ENCODE data around the gene SLC25A41. TPM values are rescaled to one million over a fixed set of nuclear protein-coding genes. Genes with fewer than 3 reads are reported as not detected.

The SLC25A41 gene
- total RNA-seq, 1 donor from 2014 or later: not detected

DNA sequence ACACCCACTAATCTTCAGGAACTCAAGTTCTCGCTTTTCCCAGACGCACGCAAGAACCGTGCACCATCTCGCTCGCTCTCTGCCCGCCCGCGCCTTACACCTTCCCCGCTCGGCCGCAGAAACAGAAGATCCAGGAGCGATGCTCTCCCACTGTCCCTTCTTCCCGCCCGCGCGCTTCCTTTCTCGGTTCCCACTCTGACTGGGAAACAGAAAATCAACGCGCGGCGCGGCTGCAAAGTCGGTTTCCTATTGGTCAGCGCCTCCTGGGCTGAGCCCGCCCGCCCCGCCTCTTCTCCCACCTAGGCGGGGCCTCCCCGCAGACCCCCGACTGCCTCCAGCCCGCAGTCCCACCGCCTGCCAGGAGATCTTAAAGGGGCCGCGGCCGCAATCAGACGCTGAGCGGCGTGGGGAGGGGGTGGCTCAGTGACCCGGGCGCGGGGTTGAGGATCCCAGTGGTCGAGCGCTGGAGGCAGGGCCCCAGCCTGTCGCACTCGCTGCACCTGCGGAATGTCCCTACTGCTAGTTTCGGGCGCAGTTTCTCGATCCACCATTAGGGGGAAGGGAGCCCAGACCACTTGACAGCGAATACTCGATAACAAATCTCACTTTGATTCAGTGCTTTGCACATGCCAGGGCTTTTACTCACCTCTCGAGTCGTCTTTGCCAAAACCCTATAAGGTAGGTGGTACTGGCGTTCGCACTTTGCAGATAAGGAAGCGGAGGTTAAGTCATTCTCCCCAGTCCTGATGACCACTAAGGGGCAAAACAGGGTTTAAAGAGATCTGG is 26.7 kb upstream of the SLC25A41 start:
- peak; percentile 99 for DNase-seq (ENCODE audit: low read depth)

DNA sequence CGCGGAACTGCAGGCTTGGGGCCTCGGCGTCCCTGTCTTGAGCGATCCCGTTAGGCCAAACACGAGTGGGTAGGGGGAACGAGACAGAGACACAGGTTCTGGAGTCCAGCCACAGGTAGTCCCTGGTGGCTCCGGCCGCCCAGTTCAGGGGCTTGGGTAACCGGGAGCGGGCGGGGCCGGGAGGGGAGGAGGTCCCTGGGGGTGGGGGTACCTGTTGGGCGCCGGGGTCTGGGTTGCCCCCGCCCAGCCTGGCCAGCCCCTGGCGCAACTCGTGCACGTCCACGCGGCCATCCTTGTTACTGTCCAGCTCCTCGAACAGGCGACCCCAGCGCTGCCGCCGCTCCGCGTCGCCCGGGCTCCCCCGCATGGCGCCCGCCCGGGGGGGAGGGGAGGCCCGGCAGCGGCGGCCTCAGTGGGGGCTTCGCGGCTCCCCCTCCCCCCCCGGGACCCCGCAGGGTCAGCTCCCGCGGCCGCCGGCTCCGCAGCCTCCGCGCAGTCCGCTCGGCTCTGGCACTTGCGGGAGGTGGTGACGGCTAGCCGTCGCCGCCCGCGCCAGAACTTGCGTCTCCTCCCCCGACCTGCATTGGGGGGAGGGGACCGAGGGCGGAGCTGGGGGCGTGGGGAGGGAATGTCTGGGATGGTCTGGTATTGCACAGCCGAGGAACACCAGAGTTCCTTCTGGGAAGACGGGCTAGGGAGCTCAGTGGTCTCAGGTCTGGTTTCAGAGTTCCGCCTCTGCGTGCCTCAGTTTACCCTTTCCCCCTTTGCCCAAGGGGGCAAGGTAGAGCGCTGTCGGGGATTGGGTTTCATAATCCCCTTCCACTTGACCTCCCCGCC is 25.9 kb upstream of the SLC25A41 start, which contains the start of gene SLC25A23:
Gene SLC25A23, minus strand, starts transcription at position 531 of the 837 bp plus-strand sequence. Its CDS starts 164 bp downstream, at position 367.
- DNase-seq (ENCODE audit: low read depth): peak; percentile 72

DNA sequence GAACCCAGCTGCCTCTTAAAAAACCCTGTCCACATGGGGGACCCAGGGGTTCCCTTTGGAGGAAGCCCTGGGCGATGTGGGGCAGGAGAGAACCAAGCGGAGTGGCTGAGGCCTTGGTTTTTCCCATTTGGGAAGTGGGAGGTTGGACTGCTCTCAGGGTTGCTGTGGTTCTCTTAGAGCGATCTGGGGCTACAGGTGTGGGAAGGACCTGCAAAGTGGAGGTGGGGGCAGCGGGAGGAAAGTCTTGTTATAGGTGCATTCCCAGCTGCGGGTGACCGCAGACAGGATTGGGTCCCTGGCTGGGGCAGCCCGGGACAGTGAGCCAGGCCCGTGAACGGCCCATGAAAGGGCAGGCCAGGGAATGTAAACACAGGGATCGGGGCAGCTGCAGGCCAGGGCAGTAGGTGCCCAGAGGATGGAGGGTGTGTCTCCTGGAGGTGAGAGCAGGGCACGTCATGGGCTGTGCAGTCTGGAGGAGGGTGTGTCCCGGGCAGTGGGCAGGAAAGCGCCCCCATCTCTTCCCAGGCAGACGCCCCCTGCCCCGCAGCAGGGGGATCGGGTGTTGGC is 25.2 kb upstream of the SLC25A41 start:
- no peak for DNase-seq (ENCODE audit: low read depth)

DNA sequence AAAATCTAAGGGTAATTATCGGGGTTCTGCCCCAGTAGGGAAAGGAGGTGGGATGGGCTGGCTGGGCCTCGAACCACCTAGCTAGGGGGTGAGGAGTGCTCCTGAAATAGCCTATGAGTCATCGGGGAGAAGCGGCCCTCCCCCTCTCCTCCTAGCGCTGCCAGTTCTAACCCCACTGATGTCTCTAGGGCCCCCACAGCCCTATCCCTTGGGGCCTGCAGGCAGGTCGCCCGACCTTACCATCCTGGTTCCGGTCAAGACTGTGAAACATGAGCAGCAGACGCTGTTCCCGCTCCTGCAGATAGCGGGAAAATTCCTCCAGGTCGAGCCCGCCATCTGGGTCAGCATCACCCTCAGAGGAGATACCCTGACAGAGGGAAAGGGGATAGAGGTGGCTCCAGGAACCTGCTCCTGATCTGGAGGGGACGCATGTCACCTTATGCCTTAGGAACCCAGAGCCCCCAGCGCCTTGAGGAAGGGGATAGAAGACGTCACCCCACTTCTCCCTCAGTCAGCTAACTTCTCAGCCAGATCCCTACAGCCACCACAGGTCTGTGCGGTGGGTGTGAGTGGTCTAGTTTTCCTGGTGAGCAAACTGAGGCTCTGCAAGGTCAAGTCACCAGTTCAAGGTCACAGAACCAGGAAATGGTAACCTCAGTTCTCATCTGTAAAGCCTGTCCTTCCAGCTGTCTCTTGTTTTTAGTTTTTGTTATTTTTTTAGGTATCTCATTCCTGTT is 24.6 kb upstream of the SLC25A41 start:
- DNase-seq (ENCODE audit: low read depth): no peak

DNA sequence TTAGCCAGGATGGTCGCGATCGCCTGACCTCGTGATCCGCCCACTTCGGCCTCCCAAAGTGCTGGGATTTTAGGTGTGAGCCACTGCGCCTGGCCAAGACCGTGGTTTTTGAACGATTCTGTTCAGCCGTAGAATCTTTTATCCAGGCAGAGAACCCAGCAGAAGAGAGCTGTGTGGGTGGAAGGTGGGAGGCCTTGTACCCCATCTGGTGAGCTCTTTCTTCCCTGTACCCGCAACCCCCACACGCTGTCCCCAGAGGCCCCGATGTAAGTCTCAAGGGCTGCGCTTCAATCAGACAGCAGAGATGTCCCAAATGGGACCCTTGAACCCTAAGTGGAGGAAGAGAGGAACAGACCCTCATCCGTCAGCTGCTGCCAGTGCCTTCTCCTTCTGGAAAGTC is 22.4 kb upstream of the SLC25A41 start:
- DNase-seq (ENCODE audit: low read depth): no peak

DNA sequence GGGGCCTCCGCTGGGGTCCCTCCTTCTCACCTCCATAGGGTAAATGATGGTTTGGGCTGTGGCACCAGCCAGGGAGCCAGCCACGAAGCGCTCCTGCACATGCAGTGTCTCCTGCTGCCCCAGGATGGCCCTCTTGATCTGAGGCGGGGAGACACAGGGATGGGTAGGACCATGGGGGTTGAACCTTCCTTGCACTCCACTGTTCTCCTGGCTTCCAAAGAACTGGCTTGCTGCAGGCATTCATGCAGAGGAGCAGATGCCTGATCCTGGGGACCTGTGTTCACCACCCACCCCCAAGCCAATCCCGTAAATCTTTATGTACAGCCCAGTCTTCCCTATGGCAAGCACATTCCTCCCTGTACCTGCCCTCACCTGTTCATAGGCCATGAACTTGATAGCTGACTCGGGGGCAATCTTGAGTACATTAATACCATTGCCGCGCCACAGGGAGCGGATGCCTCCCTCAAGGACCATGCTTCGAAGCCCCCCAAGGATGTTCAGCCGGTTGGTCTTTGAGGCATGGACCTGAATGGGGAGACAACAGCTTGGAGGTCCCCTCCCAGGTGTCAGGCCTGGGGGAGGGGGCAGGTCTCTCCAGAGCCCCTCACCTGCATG is 20.5 kb upstream of the SLC25A41 start:
- DNase-seq (ENCODE audit: low read depth): no peak

DNA sequence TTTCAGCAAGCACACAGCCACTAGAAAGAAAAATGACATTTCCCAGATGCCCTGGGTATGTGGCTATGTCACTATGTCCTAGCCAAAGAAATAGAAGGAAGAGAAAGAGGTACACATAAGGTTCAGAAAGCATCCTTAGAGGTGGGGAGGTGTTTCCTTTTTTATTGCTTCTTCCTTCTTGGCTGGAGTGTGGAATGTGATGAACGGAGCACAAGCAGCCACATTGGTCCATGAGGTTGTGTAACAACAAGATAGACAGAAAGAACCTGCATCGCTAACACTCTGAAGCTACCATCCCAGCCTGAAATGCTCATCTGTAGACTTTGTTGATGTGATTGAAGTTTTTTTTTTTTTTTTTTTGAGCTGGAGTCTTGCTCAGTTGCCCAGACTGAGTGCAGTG is 19.3 kb upstream of the SLC25A41 start:
- no peak for DNase-seq (ENCODE audit: low read depth)

DNA sequence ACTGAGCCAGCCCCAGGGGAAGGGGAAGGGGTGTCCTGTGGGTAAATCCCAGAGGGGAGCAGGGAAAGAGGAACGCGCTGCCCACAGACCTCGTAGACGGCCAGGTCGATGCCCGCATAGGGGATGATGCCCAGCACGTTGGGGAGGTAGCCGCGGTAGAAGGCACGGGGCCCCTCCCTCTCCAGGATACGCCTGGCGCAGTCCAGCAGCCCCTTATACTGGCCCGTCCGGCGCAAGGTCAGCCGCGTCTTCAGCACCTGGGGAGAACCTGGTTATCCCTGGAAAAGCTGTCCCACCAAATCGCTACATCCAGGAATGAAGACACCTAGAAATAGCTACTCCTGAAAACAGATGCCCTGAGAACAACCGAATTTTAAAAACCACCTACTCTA is 18.7 kb upstream of the SLC25A41 start:
- no peak for DNase-seq (ENCODE audit: low read depth)

DNA sequence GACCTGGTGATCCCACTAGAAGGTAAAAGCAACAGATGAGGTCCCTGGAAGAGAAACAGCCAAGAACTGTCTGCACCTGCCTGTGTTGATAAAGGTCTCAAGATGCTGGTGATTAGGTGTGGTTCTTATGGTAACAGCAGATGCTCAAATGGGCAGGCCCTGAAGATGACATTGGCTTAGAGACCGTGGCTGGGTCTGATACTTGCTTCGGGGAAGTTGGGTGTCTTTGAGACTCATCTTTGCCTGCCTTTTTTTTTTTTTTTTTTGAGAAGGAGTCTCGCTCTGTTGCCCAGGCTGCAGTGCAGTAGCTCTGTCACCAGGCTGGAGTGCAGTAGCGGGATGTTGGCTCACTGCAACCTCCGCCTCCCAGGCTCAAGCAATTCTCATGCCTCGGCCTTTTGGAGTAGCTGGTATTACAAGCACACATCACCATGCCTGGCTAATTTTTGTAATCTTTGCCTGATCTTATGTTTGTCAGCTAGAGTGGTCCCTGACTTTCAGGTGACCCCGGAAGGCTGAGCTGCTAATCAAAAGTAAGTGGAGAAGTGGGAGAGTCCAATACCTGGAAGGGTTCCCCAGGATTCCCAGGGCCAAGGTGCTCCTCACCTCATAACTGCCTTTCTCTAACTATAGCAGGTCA is 18.1 kb upstream of the SLC25A41 start:
- no peak for DNase-seq (ENCODE audit: low read depth)

DNA sequence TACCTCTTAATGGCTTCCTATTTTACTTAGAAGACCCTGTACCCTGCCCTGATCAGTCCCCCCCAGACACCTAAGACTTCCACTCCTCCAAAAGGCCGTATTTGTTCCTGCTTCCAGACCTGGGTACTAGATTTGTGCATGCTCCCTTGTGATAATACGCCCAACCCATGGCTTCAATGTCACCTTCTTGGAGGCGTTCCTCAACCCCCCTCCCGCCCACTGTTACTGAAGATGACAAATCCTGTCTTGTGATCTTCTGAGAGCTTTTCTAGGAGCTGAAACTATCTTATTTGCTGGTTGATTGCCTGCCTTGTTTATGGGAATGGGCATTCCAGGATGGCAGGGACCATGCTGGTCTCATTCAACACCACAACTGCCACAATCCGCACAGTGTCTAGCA is 16.6 kb upstream of the SLC25A41 start:
- DNase-seq (ENCODE audit: low read depth): no peak

DNA sequence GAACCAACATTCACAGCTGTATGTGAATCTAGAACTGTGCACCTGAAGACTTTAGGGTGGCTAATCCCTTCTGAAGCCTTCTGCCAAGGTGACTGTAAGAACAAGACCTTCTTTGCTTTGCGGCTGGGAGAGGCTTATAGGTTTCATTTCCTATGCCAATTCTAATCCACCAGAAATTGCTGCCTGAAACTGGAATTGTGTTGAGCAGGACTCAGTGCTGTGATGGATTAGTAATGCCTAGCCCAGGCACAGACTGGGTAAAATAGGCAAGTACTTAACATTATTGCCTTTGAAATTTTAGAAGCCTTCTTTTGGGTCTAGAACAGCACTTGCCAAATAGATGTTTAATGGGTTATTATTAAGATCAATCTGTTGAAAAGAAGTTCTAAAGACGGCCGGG is 14.5 kb upstream of the SLC25A41 start:
- no peak for DNase-seq (ENCODE audit: low read depth)

DNA sequence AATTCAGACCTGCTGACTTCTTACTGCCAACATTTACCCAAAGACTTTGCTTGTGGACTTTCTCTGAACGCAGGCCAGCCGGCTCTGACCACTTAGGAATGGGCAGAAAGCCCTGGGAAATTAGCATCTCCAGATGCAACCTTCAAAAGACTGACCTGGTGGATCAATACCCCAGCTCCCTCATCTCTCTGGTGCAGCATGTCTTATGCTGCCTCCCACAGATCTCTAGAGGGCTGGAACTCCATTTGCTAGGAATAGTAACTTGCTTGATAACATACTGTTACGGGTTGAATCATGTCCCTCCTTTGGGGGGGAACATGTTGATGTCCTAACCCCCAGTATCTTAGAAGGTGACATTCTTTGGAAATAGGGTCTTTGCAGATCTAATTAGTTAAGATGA is 12.9 kb upstream of the SLC25A41 start:
- DNase-seq (ENCODE audit: low read depth): no peak

DNA sequence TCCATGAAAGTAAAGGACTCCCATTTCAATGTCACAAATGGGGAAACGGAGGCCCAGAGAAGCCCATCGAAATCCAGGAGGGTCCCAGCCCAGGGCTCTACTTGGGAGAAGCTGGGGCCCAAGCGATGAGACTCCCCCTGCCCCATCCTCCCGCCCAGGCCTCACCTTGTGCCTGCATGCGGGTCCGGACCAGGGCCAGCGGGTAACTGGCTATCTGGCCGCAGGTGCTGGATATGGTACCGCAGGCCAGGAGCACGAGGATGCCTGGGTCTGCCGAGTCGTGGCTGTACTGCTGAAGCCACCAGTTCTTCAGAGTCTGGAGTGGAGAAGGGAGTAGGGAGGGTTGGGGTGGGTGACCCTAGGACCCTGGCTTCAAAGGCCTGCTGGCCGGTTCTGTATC is 10.4 kb upstream of the SLC25A41 start:
- DNase-seq (ENCODE audit: low read depth): no peak

DNA sequence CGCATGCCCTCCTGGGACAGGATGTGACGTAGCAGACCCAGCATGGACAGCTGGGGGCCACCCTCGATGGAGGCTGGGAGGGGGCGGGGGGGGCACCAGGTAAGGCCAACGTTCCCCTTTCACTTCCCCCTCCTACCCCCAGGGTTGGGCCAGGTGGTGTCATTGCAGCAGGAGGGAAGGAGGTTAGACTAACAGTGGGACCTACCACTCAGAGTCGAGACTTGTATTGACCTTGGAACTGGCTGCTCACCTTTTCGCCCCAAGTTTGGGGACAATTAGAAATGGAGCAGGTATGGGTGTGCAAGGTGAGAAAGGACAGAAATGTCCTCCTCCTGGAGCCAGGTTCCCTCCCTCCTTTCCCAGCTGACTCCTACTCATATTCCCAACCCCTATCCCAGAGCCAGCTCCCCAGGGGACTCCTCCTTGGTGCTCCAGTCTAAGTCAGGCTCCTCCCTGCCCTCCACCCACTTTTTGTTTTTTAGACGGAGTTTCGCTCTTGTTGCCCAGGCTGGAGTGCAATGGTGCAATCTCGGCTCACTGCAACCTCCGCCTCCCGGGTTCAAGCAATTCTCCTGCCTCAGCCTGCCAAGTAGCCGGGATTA is 8.6 kb upstream of the SLC25A41 start:
- no peak for DNase-seq (ENCODE audit: low read depth)

DNA sequence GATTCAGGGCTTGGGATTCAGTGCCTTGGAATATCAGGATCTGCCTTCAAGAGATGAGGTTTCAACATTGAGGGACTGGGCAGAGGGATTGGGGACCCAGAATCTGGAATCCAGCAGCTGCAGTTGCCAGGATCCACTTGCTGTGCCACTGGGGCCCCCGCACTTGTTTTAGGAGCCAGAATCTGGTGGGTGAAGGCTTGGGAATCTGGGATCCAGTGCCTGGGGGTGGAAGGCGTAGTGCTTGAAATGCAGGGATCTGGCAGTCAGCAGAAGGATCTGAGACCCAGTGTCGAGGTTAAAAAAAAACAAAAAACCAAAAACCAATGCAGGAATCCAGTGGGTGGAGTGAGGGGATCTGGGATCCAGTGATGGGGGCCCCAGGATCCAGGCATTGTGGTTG is 7.3 kb upstream of the SLC25A41 start:
- no peak for DNase-seq (ENCODE audit: low read depth)

DNA sequence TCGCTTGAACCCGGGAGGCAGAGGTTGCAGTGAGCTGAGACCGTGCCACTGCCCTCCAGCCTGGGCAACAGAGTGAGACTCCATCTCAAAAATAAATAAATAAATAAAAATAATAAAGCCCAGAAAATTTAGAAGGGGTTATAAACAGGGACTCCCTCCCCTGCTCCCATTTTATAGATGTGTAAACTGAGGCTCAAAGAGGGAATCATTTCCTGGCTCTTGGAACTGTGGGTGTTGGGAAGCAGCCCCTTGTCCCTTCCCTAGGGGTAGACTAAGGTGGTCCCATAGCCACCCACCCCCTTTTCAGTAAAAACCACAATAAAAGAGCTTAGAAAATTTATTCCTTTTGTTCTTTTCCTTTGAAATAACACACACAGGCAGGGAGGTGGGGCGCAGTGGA is 6.2 kb upstream of the SLC25A41 start:
- DNase-seq (ENCODE audit: low read depth): no peak

DNA sequence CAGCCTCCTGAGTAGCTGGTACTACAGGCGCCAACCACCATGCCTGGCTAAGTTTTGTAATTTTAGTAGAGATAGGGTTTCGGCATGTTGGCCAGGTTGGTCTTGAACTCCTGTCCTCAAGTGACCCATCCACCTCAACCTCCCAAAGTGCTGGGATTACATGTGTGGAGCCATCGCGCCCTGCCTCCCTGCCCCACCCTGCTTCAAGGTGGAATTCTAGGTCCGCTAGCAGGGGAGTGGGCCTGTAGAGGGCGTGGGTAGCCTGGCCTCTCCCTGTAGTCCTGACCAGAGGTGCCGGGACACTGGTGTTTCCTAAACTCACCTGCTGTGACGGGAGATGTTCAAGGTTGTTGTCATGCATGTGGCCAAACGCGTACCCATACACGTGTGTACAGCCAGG is 398 bp downstream of the SLC25A41 start:
- DNase-seq (ENCODE audit: low read depth): no peak

DNA sequence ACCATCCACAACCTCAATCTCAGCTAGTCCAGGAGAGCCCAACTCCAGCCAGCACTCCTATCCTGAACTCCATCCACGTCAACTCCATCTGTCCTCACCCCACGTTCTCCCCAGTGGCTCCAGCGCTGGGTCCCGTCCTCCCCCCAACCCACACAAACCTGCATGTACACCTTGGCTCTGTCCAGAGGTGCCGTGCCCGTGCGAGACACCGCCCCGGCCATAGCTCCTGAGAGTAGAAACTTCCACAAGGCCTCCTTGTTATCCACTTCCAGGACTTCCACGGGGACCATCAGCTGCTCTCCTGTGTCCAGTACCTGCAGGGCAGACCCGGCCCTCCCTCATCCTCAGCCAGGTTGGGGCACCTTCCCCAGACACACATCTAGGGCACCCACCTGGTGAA is 1.7 kb downstream of the SLC25A41 start:
- no peak for DNase-seq (ENCODE audit: low read depth)

DNA sequence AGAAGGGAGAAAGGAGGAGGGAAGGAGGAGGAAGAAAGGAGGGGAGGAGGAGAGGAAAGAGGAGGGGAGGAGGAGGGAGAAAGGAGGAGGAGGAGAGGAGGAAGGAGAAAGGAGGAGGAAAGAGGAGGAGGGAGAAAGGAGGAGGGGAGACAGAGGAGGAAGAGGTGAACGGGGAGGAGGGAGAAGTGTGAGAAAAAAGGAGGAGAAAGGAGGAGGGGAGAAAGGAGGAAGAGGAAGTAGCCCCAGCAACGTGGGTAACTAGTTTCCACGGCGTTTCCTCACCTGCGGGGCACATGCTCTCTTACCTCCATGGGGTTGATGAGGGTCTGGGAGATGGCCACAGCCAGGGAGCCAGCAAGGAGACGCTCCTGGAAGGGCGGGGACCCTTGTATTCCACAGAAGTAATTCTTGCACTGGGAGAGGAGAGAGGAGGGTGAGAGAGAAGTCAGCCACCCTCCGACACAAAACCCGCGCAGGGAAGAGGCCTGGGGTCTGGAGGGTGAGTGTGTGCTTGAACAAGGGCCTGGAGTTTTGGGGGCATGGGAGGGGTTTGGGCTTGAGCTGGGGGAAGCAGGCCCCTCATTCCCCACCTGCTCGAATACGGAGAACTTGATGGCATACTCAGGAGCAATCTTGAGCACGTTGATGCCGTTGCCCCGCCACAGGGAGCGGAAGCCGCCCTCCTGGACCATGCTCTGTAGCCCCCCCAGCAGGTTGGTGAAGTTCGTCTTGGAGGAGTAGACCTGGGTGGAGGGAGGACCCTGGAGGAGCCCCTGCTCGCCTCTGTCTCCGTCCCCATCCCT is 3.9 kb downstream of the SLC25A41 start:
- no peak for DNase-seq (ENCODE audit: low read depth)
